ENCODE data around the gene ZSCAN10. TPM values are rescaled to one million over a fixed set of nuclear protein-coding genes. Genes with fewer than 3 reads are reported as not detected.

The ZSCAN10 gene
- total RNA-seq, 1 experiment from 2014 or later, result 207 TPM

- H3K4ac ChIP-seq (ENCODE audit: low read depth, low read length), result no peak overlapping the region
- no peaks in the 10 kb centered on the region for H4K20me1 ChIP-seq (ENCODE audit: control insufficient read depth, insufficient read depth, insufficient read length)
- no peak overlapping the region for H4K91ac ChIP-seq (ENCODE audit: insufficient read length, low read depth, low read length)
- no peak overlapping the region for H2BK20ac ChIP-seq (ENCODE audit: low read depth, low read length, poor library complexity, severe bottlenecking)
- no peaks in the 10 kb centered on the region for H3K36me3 Mint-ChIP-seq (ENCODE audit: insufficient read depth in 1 of 3, low read depth in 3 of 3)
- H2AK5ac ChIP-seq (ENCODE audit: insufficient read length, low read length), result no peak overlapping the region
- peaks cover 13% of the 10 kb centered on the region for H3K27me3 Mint-ChIP-seq (ENCODE audit: low read depth)
- no peak overlapping the region for H3K27ac ChIP-seq (ENCODE audit: insufficient read length, low read depth, low read length)
- H3K4me1 ChIP-seq (ENCODE audit: insufficient read depth, low read length), result no peaks in the 10 kb centered on the region; the same call in 1 of the 2 replicates
- H4K8ac ChIP-seq (replicated peaks; ENCODE audit: insufficient read length, low read depth, low read length), result no peak overlapping the region
- H3T11ph ChIP-seq (ENCODE audit: low read length), result no peak overlapping the region
- H3K18ac ChIP-seq (ENCODE audit: insufficient read length, low read depth, low read length), result no peak overlapping the region
- H3K9me3 ChIP-seq (ENCODE audit: control insufficient read depth, low read depth, low read length), result no peaks in the 10 kb centered on the region
- H3K23me2 ChIP-seq (ENCODE audit: insufficient read length, low read depth, low read length, poor library complexity, severe bottlenecking), result no peaks in the 10 kb centered on the region
- no peak overlapping the region for H3K4me3 Mint-ChIP-seq
- H2BK120ac ChIP-seq (ENCODE audit: low read depth, low read length, poor library complexity, severe bottlenecking), result no peak overlapping the region
- no peak overlapping the region for H2BK12ac ChIP-seq (ENCODE audit: insufficient read length, low read depth, low read length)
- peak overlapping the region in 1 of 3 experiments; percentile 55; a peak in 1 of 7 replicates for H3K27ac Mint-ChIP-seq
- H2AFZ ChIP-seq (ENCODE audit: low read length), result no peak overlapping the region
- H3K4me2 ChIP-seq (ENCODE audit: insufficient read depth, insufficient read length, low read length), result no peak overlapping the region
- no peak overlapping the region for H3K23ac ChIP-seq (ENCODE audit: insufficient read length, low read depth, low read length)
- no peak overlapping the region for H2BK15ac ChIP-seq (ENCODE audit: low read depth, low read length)
- WGBS (ENCODE audit: extremely low coverage, insufficient read length, low lambda C conversion rate), result no CpG with 5 or more reads among the region's 7 CpGs
- TF ChIP-seq CTCF (conservative IDR thresholded peaks at IDR 0.05), result no peak
- H3K9me3 Mint-ChIP-seq, result no peaks in the 10 kb centered on the region; a peak in 1 of 5 replicates
- no peaks in the 10 kb centered on the region for H3K79me1 ChIP-seq (ENCODE audit: insufficient read depth, low read depth, low read length, poor library complexity, severe bottlenecking)
- DNase-seq, result no peak
- H3K14ac ChIP-seq (ENCODE audit: insufficient read depth, low read length), result no peak overlapping the region
- no peaks in the 10 kb centered on the region for H3K79me2 ChIP-seq (ENCODE audit: insufficient read depth, low read length)
- H3K9ac ChIP-seq (ENCODE audit: extremely low read depth, insufficient read length, low read length), result no peak overlapping the region
- no peak overlapping the region for H2BK5ac ChIP-seq (ENCODE audit: insufficient read length, low read length)
- no peak overlapping the region for H3K56ac ChIP-seq (ENCODE audit: insufficient read length, low read depth, low read length)
- peaks cover 21 to 23% of the 10 kb centered on the region in 2 experiments for H3K4me1 Mint-ChIP-seq
- H3K27me3 ChIP-seq (ENCODE audit: insufficient read depth, low read length), result no peaks in the 10 kb centered on the region
- H4K5ac ChIP-seq (ENCODE audit: insufficient read length, low read depth, low read length), result no peak overlapping the region
Measured at GRCh38 chr16:3066440-3066748, 32.7 kb downstream of the ZSCAN10 start.

Data from H9 (cell line).